B cell (primary cell): ENCODE results near the gene CDKN1C. TPM values are rescaled to one million over a fixed set of nuclear protein-coding genes. Genes with fewer than 3 reads are reported as not detected.

Experiments
- ATAC-seq: fragments of 200-7000 bp; cut with Tn5 transposase; one replicate; pipeline ENCODE4 v1.10.0; 2021; ENCODE audit warnings: low read depth, mild to moderate bottlenecking, moderate number of reproducible peaks, moderate library complexity
- CTCF ChIA-PET: fragments of 350-600 bp; sonication (Branson Sonifier 250); formaldehyde crosslinking; loops from one replicate; lab custom pipeline; 2021; ENCODE audit warnings: antibody characterized with exemption, inconsistent platforms; lab: Charles Lee
- POLR2A ChIA-PET: fragments of 350-600 bp; sonication (Branson Sonifier 250); formaldehyde crosslinking; loops from one replicate; lab custom pipeline; 2021; ENCODE audit warnings: antibody characterized with exemption; lab: Charles Lee
- DNase-seq: peaks from one replicate; pipeline ENCODE4 v3.0.0; 2013
- H2AFZ ChIP-seq: 2 replicates; pipeline ENCODE4 v1.6.1; 2012; ENCODE audit warnings: mild to moderate bottlenecking, low read depth, low read length; ENCODE audit not compliant: insufficient read depth, poor library complexity, severe bottlenecking
- H3K27ac ChIP-seq, 2 donors: 1 replicate in 1 of 2; 2 replicates in 1 of 2; pipeline ENCODE4 v1.5.1; 2012 to 2013; ENCODE audit warnings: low read length in 2 of 2, mild to moderate bottlenecking in 2 of 2, moderate library complexity in 1 of 2
- H3K27me3 ChIP-seq, 4 experiments: fragments of 200-600 bp in 1 of 4; sonication (generic) in 1 of 4; replicated peaks in 1 of 4; 1 replicate in 2 of 4; 2 replicates in 2 of 4; pipeline versions ENCODE4 v1.6.1 to v1.7.0; 2013 to 2016; ENCODE audit warnings: low read length in 3 of 4, mild to moderate bottlenecking in 2 of 4, mixed read lengths in 1 of 4, moderate library complexity in 1 of 4; ENCODE audit not compliant: insufficient read depth in 4 of 4, control insufficient read depth in 3 of 4; ENCODE audit errors: control extremely low read depth in 1 of 4
- H3K36me3 ChIP-seq, 2 experiments: replicated peaks in 1 of 2; 1 replicate in 1 of 2; 2 replicates in 1 of 2; pipeline versions ENCODE4 v1.6.1 to v1.7.1; 2013; ENCODE audit warnings: low read length in 1 of 2; ENCODE audit not compliant: insufficient read depth in 2 of 2, control insufficient read depth in 1 of 2; ENCODE audit errors: control extremely low read depth in 1 of 2, extremely low read depth in 1 of 2
- H3K4me1 ChIP-seq, 2 donors: fragments of 200-600 bp in 1 of 2; sonication (generic) in 1 of 2; 1 replicate in 1 of 2; 2 replicates in 1 of 2; pipeline versions ENCODE4 v1.5.1 to v1.6.1; 2013 to 2017; ENCODE audit warnings: low read length in 2 of 2; ENCODE audit not compliant: control insufficient read depth in 2 of 2, insufficient read depth in 2 of 2
- H3K4me2 ChIP-seq: replicated peaks from 2 replicates; pipeline ENCODE3; 2012; ENCODE audit warnings: mild to moderate bottlenecking, low read depth, low read length; ENCODE audit not compliant: poor library complexity, severe bottlenecking
- H3K4me3 ChIP-seq, 5 experiments: fragments of 200-600 bp in 1 of 5; sonication (generic) in 1 of 5; 1 replicate in 3 of 5; 2 replicates in 2 of 5; pipeline versions ENCODE4 v1.5.1 to v1.7.0; 2011 to 2016; ENCODE audit warnings: low read length in 4 of 5, mild to moderate bottlenecking in 4 of 5, low read depth in 2 of 5, control low read depth in 1 of 5, moderate library complexity in 1 of 5; ENCODE audit not compliant: insufficient read depth in 1 of 5; ENCODE audit errors: control extremely low read depth in 1 of 5, extremely low read depth in 1 of 5
- H3K79me2 ChIP-seq: fragments of 200-600 bp; sonication (generic); one replicate; pipeline ENCODE4 v1.6.0; 2016; ENCODE audit warnings: low read length; ENCODE audit not compliant: control insufficient read depth, insufficient read depth
- H3K9ac ChIP-seq: fragments of 200-600 bp; sonication (generic); 2 replicates; pipeline ENCODE4 v1.6.1; 2017; ENCODE audit warnings: mild to moderate bottlenecking, low read length, moderate library complexity
- H3K9me3 ChIP-seq, 3 donors: one replicate each; pipeline versions ENCODE4 v1.6.1 to v1.7.1; 2013; ENCODE audit warnings: low read length in 2 of 3; ENCODE audit not compliant: control insufficient read depth in 2 of 3, insufficient read depth in 1 of 3; ENCODE audit errors: control extremely low read depth in 1 of 3
- H4K20me1 ChIP-seq: 2 replicates; pipeline ENCODE4 v1.6.0; 2012; ENCODE audit warnings: mild to moderate bottlenecking, low read length; ENCODE audit not compliant: insufficient read depth, control insufficient read depth, poor library complexity, severe bottlenecking
- H3K27ac Mint-ChIP-seq: one replicate; pipeline ENCODE4 v1.8.0; 2021; ENCODE audit warnings: mixed read lengths
- H3K27me3 Mint-ChIP-seq: one replicate; pipeline ENCODE4 v1.8.0; 2021; ENCODE audit warnings: mixed read lengths
- H3K4me1 Mint-ChIP-seq: one replicate; pipeline ENCODE4 v1.8.0; 2021; ENCODE audit warnings: mixed read lengths
- H3K4me3 Mint-ChIP-seq: one replicate; pipeline ENCODE4 v1.8.0; 2021; ENCODE audit warnings: mixed read lengths
- H3K9me3 Mint-ChIP-seq: one replicate; pipeline ENCODE4 v1.8.0; 2022; ENCODE audit warnings: mixed read lengths; ENCODE audit not compliant: insufficient read depth
- CTCF ChIP-seq: fragments of 200-600 bp; IDR thresholded peaks from one replicate; pipeline ENCODE4 v1.8.0; 2022; ENCODE audit warnings: antibody characterized with exemption, mild to moderate bottlenecking
- EZH2 ChIP-seq: IDR thresholded peaks from 2 replicates; pipeline ENCODE4 v1.6.1; 2012; ENCODE audit warnings: borderline replicate concordance, low read depth, mild to moderate bottlenecking, moderate library complexity, low read length; ENCODE audit not compliant: insufficient read depth, poor library complexity, severe bottlenecking
- WGBS: methylation state at CpG from one replicate; pipeline ENCODE4 v1.1.5; 2013; ENCODE audit warnings: missing lambda C conversion rate; ENCODE audit not compliant: insufficient coverage; 5-methylcytosine and 5-hydroxymethylcytosine counted together
- intact Hi-C: fragments of 100-400 bp; cut with micrococcal nuclease; formaldehyde crosslinking; loops from one replicate; pipeline ENCODE4 v1.10.0; 2022
- polyA plus RNA-seq: library from polyadenylated mRNA; depleted of rRNA; stranded (reverse); fragments of >200 nt; gene quantifications from 2 replicates; pipeline ENCODE4 v1.2.3, GENCODE V29; 2012
- total RNA-seq, 2 donors: library from RNA; stranded (reverse); fragments of 120-200 nt in 1 of 2; gene quantifications; 1 replicate in 1 of 2; 2 replicates in 1 of 2; pipeline versions ENCODE4 v1.2.3 to v1.2.4, GENCODE V29; 2013 to 2022

Gene CDKN1C
- total and polyA plus RNA-seq, 2 donors (not counting 1 experiment from before 2014, with no cell fraction given) = 0.58 to 8.0 TPM

GRCh38 chr11:2881076-2881980 is 4.2 kb downstream of the CDKN1C start:
- TF ChIP-seq CTCF = no peak
- TF ChIP-seq EZH2 = no peak
- ChIA-PET POLR2A (no interaction called here), CTCF (interaction anchor here (0.9 to 16.1 kb wide), 2 partner anchors 11 to 350 kb away, joined by 3 to 595 read pairs; no protein-coding TSS in a partner anchor)
- H3K79me2 ChIP-seq = no peaks in the 10 kb centered on the region
- no peak for DNase-seq
- H3K4me1 ChIP-seq = peaks cover 9 to 11% of the 10 kb centered on the region in 2 donors
- 87% methylated on average over 18 of the region's 19 CpGs for WGBS
- peaks cover 0 to 39% (median 7%) of the 10 kb centered on the region in 4 experiments for H3K27me3 ChIP-seq
- Mint-ChIP-seq H3K27me3 (peaks cover 31% of the 10 kb centered on the region), H3K4me3 (no peak overlapping the region), H3K4me1 (peaks cover 6% of the 10 kb centered on the region), H3K9me3 (no peaks in the 10 kb centered on the region), H3K27ac (no peak overlapping the region)
- peaks cover 0 to 13% (median 0%) of the 10 kb centered on the region in 3 donors for H3K9me3 ChIP-seq
- no peak for ATAC-seq
- intact Hi-C loops = no loop called here
- H3K9ac ChIP-seq = no peak overlapping the region
- no peak overlapping the region for H2AFZ ChIP-seq
- no peak overlapping the region for H3K27ac ChIP-seq
- no peaks in the 10 kb centered on the region for H3K36me3 ChIP-seq
- H4K20me1 ChIP-seq = no peaks in the 10 kb centered on the region
- no peak overlapping the region for H3K4me3 ChIP-seq
- no peak overlapping the region for H3K4me2 ChIP-seq

DNA sequence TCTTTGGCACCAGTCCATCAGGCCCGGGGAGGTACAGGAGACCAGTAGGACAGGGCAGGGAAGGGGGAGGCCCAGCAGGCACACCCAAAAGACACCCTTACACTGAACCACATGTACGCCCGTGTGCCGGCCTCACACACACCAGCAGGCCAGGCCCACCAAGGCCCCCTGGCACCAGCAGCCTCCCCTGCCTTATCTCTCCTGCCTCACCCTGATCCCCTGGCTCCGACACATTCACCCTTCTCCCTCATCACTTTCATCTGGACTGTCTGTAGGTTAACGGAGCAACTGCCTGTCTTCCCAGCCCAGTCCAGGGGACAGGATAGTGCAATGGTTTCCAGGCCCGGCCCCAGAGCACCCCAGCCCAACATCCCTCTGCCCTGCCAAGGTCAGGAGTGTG is 4.9 kb downstream of the CDKN1C start:
- no peak overlapping the region for H3K4me3 ChIP-seq
- no peak overlapping the region for H3K4me2 ChIP-seq
- peaks cover 0 to 39% (median 7%) of the 10 kb centered on the region in 4 experiments for H3K27me3 ChIP-seq
- H3K9me3 ChIP-seq = peaks cover 0 to 13% (median 0%) of the 10 kb centered on the region in 3 donors
- POLR2A ChIA-PET = no interaction called here
- H3K9ac ChIP-seq = no peak overlapping the region
- no peaks in the 10 kb centered on the region for H3K36me3 ChIP-seq
- no peaks in the 10 kb centered on the region for H3K79me2 ChIP-seq
- no peak overlapping the region for H3K27ac Mint-ChIP-seq
- H3K4me1 ChIP-seq = peaks cover 9% of the 10 kb centered on the region in 2 donors
- H3K27me3 Mint-ChIP-seq = peaks cover 33% of the 10 kb centered on the region
- H3K4me3 Mint-ChIP-seq = no peak overlapping the region
- H2AFZ ChIP-seq = no peak overlapping the region
- intact Hi-C loops = no loop called here
- H3K27ac ChIP-seq = no peak overlapping the region
- ATAC-seq = no peak
- no peaks in the 10 kb centered on the region for H4K20me1 ChIP-seq
- no peak for TF ChIP-seq EZH2
- CTCF ChIA-PET = interaction anchor here (0.9 to 1.5 kb wide), 2 partner anchors 11 to 348 kb away, joined by 3 to 4 read pairs; no protein-coding TSS in a partner anchor
- H3K9me3 Mint-ChIP-seq = no peaks in the 10 kb centered on the region
- WGBS = 99% methylated on average over 6 of the region's 7 CpGs
- no peak for DNase-seq
- H3K4me1 Mint-ChIP-seq = peaks cover 5% of the 10 kb centered on the region
